A549 (cell line): ENCODE data around the gene NFYC. TPM values are rescaled to one million over a fixed set of nuclear protein-coding genes. Genes with fewer than 3 reads are reported as not detected.

ENCODE experiments used
- ATAC-seq, 2 experiments: fragments of 200-7000 bp in 1 of 2; fragments of >200 bp in 1 of 2; cut with Nextera tagmentation in 1 of 2; cut with Tn5 transposase in 1 of 2; 3 replicates each; pipeline versions ENCODE4 v1.8.0 to v1.9.1; 2018 to 2020; ENCODE audit warnings: mild to moderate bottlenecking in 1 of 2, moderate library complexity in 1 of 2
- CTCF ChIA-PET: fragments of 300-600 bp; sonication (Branson Sonifier 250); formaldehyde crosslinking; extraction: SDS; loops from one replicate; lab custom pipeline; 2021; ENCODE audit warnings: antibody characterized with exemption, inconsistent platforms; lab: Yijun Ruan, JAX
- POLR2A ChIA-PET: fragments of 350-600 bp; formaldehyde crosslinking; extraction: SDS; loops from one replicate; lab custom pipeline; 2021; ENCODE audit warnings: antibody characterized with exemption, inconsistent platforms; lab: Yijun Ruan, JAX
- DNase-seq, 2 experiments: peaks; one replicate each; pipeline versions ENCODE4 v3.0.0 to v3.0.0-alpha.2; 2011 to 2016; ENCODE audit warnings: low read depth in 1 of 2, low spot score in 1 of 2
- FAIRE-seq: peaks from 2 replicates; lab custom pipeline; 2011; peaks lifted over from hg19 to GRCh38; lab: Jason Lieb, UNC
- H3K27ac ChIP-seq, 2 experiments: fragments of >200 bp; sonication (Bioruptor Twin); formaldehyde crosslinking; 3 replicates each; pipeline ENCODE4 v1.5.1; 2016 to 2017
- H3K4me1 ChIP-seq: fragments of >200 bp; sonication (Bioruptor Twin); formaldehyde crosslinking; 3 replicates; pipeline ENCODE4 v1.6.1; 2016
- H3K4me2 ChIP-seq: fragments of >200 bp; sonication (Bioruptor Twin); formaldehyde crosslinking; 3 replicates; pipeline ENCODE4 v1.6.1; 2016
- H3K4me3 ChIP-seq: fragments of >200 bp; sonication (Bioruptor Twin); formaldehyde crosslinking; 3 replicates; pipeline ENCODE4 v1.5.1; 2016
- H3K9me3 ChIP-seq: fragments of >200 bp; sonication (Bioruptor Twin); formaldehyde crosslinking; 3 replicates; pipeline ENCODE4 v1.6.1; 2016
- CBX8 ChIP-seq: fragments of 200-600 bp; sonication (generic); IDR thresholded peaks from 2 replicates; pipeline ENCODE4 v1.6.1; 2016
- CHD2 ChIP-seq: fragments of 150-350 bp; IDR thresholded peaks from 2 replicates; pipeline ENCODE4 v1.6.1; 2014; ENCODE audit warnings: low read length; ENCODE audit not compliant: partially characterized antibody
- EP300 ChIP-seq, 2 experiments: fragments of >200 bp; sonication (Bioruptor Twin); formaldehyde crosslinking; IDR thresholded peaks; 2 replicates in 1 of 2; 3 replicates in 1 of 2; pipeline ENCODE4 v1.6.1; 2016 to 2017
- GATA3 ChIP-seq: IDR thresholded peaks from 2 replicates; pipeline ENCODE4 v1.6.1; 2012; ENCODE audit warnings: borderline replicate concordance
- HOXA7 ChIP-seq: fragments of 250-450 bp; sonication (Bioruptor Pico); IDR thresholded peaks from 2 replicates; pipeline ENCODE4 v1.5.0; 2020; ENCODE audit warnings: mild to moderate bottlenecking, moderate library complexity
- HOXB13 ChIP-seq: fragments of 250-450 bp; sonication (Bioruptor Pico); IDR thresholded peaks from 2 replicates; pipeline ENCODE4 v1.5.0; 2020; ENCODE audit warnings: low read depth, mild to moderate bottlenecking, moderate library complexity
- HOXB5 ChIP-seq: fragments of 250-450 bp; sonication (Bioruptor Pico); IDR thresholded peaks from 2 replicates; pipeline ENCODE4 v1.5.0; 2020; ENCODE audit warnings: mild to moderate bottlenecking, moderate library complexity
- JUN ChIP-seq, 2 experiments: fragments of >200 bp; sonication (Bioruptor Twin); formaldehyde crosslinking; IDR thresholded peaks; 2 replicates in 1 of 2; 3 replicates in 1 of 2; pipeline ENCODE4 v1.6.1; 2016 to 2017
- MAZ ChIP-seq: fragments of 150-350 bp; IDR thresholded peaks from 2 replicates; pipeline ENCODE4 v1.6.1; 2014; ENCODE audit warnings: antibody characterized with exemption, low read depth, low read length, borderline replicate concordance
- POLR2AphosphoS2 ChIP-seq: conservative IDR thresholded peaks from 2 replicates; pipeline ENCODE4 v1.6.1; 2012; ENCODE audit warnings: low read length, improper control_type of control experiment, inconsistent platforms
- RCOR1 ChIP-seq: fragments of 150-350 bp; IDR thresholded peaks from 2 replicates; pipeline ENCODE4 v1.6.1; 2014; ENCODE audit warnings: antibody characterized with exemption, low read length, low read depth
- REST ChIP-seq: fragments of 200-600 bp; sonication (generic); IDR thresholded peaks from 2 replicates; pipeline ENCODE4 v1.6.1; 2016; ENCODE audit warnings: antibody characterized with exemption, mild to moderate bottlenecking, moderate library complexity
- SMC3 ChIP-seq: fragments of >200 bp; sonication (Bioruptor Twin); formaldehyde crosslinking; IDR thresholded peaks from 3 replicates; pipeline ENCODE4 v1.6.1; 2018; ENCODE audit warnings: inconsistent platforms
- SREBF2 ChIP-seq: fragments of 450-650 bp; IDR thresholded peaks from 2 replicates; pipeline ENCODE4 v1.6.1; 2014; ENCODE audit warnings: mild to moderate bottlenecking, moderate library complexity
- USF2 ChIP-seq: fragments of 450-650 bp; IDR thresholded peaks from 2 replicates; pipeline ENCODE4 v1.6.1; 2014; ENCODE audit warnings: antibody characterized with exemption
- WGBS: methylation state at CpG from one replicate; pipeline ENCODE4 v1.1.6; 2017; ENCODE audit errors: missing lambda C conversion rate; 5-methylcytosine and 5-hydroxymethylcytosine counted together
- polyA plus RNA-seq, 4 experiments: library from polyadenylated mRNA; depleted of rRNA in 3 of 4; stranded (reverse); fragments of >200 nt; fragmentation: RNase III in 1 of 4; extraction: RNeasy Plus Mini Kit Qiagen cat#74134 plus additional on column Dnase treatment in 1 of 4; gene quantifications; 2 replicates in 3 of 4; 3 replicates in 1 of 4; pipeline ENCODE4 v1.2.3, GENCODE V29; 2011 to 2017

Gene NFYC
- polyA plus RNA-seq, 2 of the 4 experiments (the other 2 are of a cell fraction): 35.1 to 43.4 TPM

DNA sequence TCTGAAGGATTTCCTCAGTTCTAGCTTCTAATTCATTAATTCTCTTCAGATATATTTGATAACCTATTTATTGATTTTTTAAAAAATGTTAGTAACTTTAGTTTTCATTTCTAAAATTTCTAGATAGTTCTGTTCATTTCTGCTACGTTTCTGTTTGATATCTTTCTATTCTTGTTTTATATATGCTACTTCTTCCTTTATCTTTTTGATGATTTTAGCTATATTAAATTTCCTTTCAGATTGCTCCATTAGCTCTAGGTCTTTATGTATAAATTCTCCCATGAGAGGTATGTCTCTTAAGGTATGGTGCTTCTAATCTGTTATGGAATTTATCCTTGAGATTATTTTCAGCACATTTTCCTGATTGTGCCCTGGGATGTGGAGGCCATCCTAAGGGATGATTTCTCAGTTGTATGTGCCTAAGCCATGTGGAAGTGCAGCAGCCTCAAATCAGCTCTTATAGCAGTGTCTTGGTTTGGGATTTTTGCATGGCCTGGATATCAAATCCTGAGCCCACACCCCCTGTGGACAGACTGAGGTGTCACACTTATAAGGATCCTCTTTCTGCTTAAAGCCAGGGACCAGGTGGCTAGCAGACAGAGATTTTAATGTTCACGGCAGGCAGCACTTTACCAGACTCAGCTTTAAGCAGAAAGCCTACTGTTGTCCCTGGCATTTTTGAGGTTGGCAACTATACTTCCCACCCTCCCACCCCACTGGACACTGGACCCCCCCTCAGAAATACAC is 85.9 kb downstream of the NFYC start:
- H3K4me2 ChIP-seq: no peak overlapping the region
- H3K4me1 ChIP-seq: no peaks in the 10 kb centered on the region
- FAIRE-seq (no peak), ATAC-seq (no peak), DNase-seq (no peak)
- 88% methylated on average over 2 of the region's 2 CpGs for WGBS
- CTCF ChIA-PET: interaction anchor here (6.7 kb wide), 1 partner anchor 72 kb away, joined by 39 read pairs; no protein-coding TSS in a partner anchor
- H3K27ac ChIP-seq: no peak overlapping the region
- no peak overlapping the region for H3K4me3 ChIP-seq
- POLR2A ChIA-PET: no interaction called here
- no peak for TF ChIP-seq MAZ
- no peak for TF ChIP-seq HOXB5 (CRISPR knock-in tag)
- TF ChIP-seq EP300 (IDR thresholded peaks at IDR 0.05): no peak
- no peak for TF ChIP-seq HOXA7
- no peak for TF ChIP-seq SREBF2
- TF ChIP-seq USF2: no peak
- no peak for TF ChIP-seq GATA3
- no peak for TF ChIP-seq JUN (IDR thresholded peaks at IDR 0.05)
- TF ChIP-seq RCOR1: no peak
- TF ChIP-seq CBX8: no peak
- TF ChIP-seq REST: no peak
- no peak for TF ChIP-seq SMC3
- H3K9me3 ChIP-seq: peaks cover 13% of the 10 kb centered on the region

DNA sequence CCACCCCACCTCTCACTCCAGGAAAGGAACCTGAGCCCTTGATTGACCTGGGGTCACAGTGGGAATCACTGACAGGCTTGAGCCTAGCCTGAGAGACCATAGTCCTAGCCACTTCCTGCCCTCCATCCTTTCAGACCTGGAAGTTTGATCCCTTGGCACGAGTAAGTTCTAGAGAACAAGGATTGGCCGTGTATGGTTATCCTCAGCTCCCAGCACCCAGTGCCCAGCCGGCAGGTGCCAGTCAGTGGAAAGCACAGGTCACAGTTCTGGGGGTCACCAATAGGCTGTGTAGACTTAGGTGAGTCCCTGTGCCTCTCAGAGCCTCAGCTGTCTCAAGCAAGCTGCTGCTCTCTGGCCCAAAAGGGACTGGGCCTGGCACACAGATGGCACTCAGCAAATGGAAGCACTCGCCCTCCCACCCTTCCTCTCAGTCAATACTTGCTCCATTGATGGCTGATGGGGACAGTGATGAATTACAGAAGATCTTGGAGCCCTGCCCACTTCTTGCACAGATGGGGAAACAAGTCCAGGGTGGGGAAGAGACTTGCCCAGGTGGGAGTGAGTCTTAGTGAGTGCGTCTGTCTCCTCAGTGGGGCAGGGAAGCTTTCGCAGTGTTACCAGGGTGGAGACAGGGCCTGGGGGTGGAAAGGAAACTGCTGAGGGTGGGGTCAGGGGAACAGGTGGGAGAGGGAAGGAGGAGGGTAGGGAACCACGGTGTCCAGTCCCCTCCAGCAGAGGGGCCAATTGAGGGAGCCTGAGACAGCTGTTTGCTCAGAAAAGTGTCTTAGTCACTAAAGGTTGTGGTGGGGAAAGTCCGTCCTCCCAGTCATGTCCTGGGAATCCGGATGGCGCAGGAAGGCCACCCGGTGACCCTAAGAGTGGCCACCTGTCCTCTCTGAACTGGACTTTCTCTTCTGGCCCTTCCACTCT is 89.4 kb downstream of the NFYC start:
- no peak overlapping the region for H3K27ac ChIP-seq
- H3K4me2 ChIP-seq: no peak overlapping the region
- TF ChIP-seq POLR2AphosphoS2 (no peak), HOXB5 (CRISPR knock-in tag) (no peak), USF2 (no peak), HOXB13 (CRISPR knock-in tag) (no peak), GATA3 (no peak), CHD2 (no peak), EP300 (IDR thresholded peaks at IDR 0.05) (no peak)
- POLR2A ChIA-PET: no interaction called here
- FAIRE-seq (no peak), ATAC-seq (no peak), DNase-seq (no peak)
- 81% methylated on average over 10 of the region's 11 CpGs for WGBS
- CTCF ChIA-PET: interaction anchor here (1.1 to 1.3 kb wide), 2 partner anchors 11 to 70 kb away, joined by 3 to 4 read pairs; no protein-coding TSS in a partner anchor
- no peak overlapping the region for H3K4me3 ChIP-seq
- H3K4me1 ChIP-seq: no peaks in the 10 kb centered on the region
- peaks cover 13% of the 10 kb centered on the region for H3K9me3 ChIP-seq
